B cell (primary cell): ENCODE measurements around the gene H6PD. TPM values are rescaled to one million over a fixed set of nuclear protein-coding genes. Genes with fewer than 3 reads are reported as not detected.
A peak's percentile ranks its signal among the peaks of the same experiment; 100 is the strongest.

Experiments
- ATAC-seq: fragments of 200-7000 bp; cut with Tn5 transposase; one replicate; pipeline ENCODE4 v1.10.0; 2021; ENCODE audit warnings: low read depth, mild to moderate bottlenecking, moderate number of reproducible peaks, moderate library complexity
- CTCF ChIA-PET: fragments of 350-600 bp; sonication (Branson Sonifier 250); formaldehyde crosslinking; loops from one replicate; lab custom pipeline; 2021; ENCODE audit warnings: antibody characterized with exemption, inconsistent platforms; lab: Charles Lee
- POLR2A ChIA-PET: fragments of 350-600 bp; sonication (Branson Sonifier 250); formaldehyde crosslinking; loops from one replicate; lab custom pipeline; 2021; ENCODE audit warnings: antibody characterized with exemption; lab: Charles Lee
- DNase-seq: peaks from one replicate; pipeline ENCODE4 v3.0.0; 2013
- H2AFZ ChIP-seq: 2 replicates; pipeline ENCODE4 v1.6.1; 2012; ENCODE audit warnings: mild to moderate bottlenecking, low read depth, low read length; ENCODE audit not compliant: insufficient read depth, poor library complexity, severe bottlenecking
- H3K27ac ChIP-seq, 2 donors: 1 replicate in 1 of 2; 2 replicates in 1 of 2; pipeline ENCODE4 v1.5.1; 2012 to 2013; ENCODE audit warnings: low read length in 2 of 2, mild to moderate bottlenecking in 2 of 2, moderate library complexity in 1 of 2
- H3K27me3 ChIP-seq, 4 experiments: fragments of 200-600 bp in 1 of 4; sonication (generic) in 1 of 4; replicated peaks in 1 of 4; 1 replicate in 2 of 4; 2 replicates in 2 of 4; pipeline versions ENCODE4 v1.6.1 to v1.7.0; 2013 to 2016; ENCODE audit warnings: low read length in 3 of 4, mild to moderate bottlenecking in 2 of 4, mixed read lengths in 1 of 4, moderate library complexity in 1 of 4; ENCODE audit not compliant: insufficient read depth in 4 of 4, control insufficient read depth in 3 of 4; ENCODE audit errors: control extremely low read depth in 1 of 4
- H3K36me3 ChIP-seq, 2 experiments: replicated peaks in 1 of 2; 1 replicate in 1 of 2; 2 replicates in 1 of 2; pipeline versions ENCODE4 v1.6.1 to v1.7.1; 2013; ENCODE audit warnings: low read length in 1 of 2; ENCODE audit not compliant: insufficient read depth in 2 of 2, control insufficient read depth in 1 of 2; ENCODE audit errors: control extremely low read depth in 1 of 2, extremely low read depth in 1 of 2
- H3K4me1 ChIP-seq, 2 donors: fragments of 200-600 bp in 1 of 2; sonication (generic) in 1 of 2; 1 replicate in 1 of 2; 2 replicates in 1 of 2; pipeline versions ENCODE4 v1.5.1 to v1.6.1; 2013 to 2017; ENCODE audit warnings: low read length in 2 of 2; ENCODE audit not compliant: control insufficient read depth in 2 of 2, insufficient read depth in 2 of 2
- H3K4me2 ChIP-seq: replicated peaks from 2 replicates; pipeline ENCODE3; 2012; ENCODE audit warnings: mild to moderate bottlenecking, low read depth, low read length; ENCODE audit not compliant: poor library complexity, severe bottlenecking
- H3K4me3 ChIP-seq, 5 experiments: fragments of 200-600 bp in 1 of 5; sonication (generic) in 1 of 5; 1 replicate in 3 of 5; 2 replicates in 2 of 5; pipeline versions ENCODE4 v1.5.1 to v1.7.0; 2011 to 2016; ENCODE audit warnings: low read length in 4 of 5, mild to moderate bottlenecking in 4 of 5, low read depth in 2 of 5, control low read depth in 1 of 5, moderate library complexity in 1 of 5; ENCODE audit not compliant: insufficient read depth in 1 of 5; ENCODE audit errors: control extremely low read depth in 1 of 5, extremely low read depth in 1 of 5
- H3K79me2 ChIP-seq: fragments of 200-600 bp; sonication (generic); one replicate; pipeline ENCODE4 v1.6.0; 2016; ENCODE audit warnings: low read length; ENCODE audit not compliant: control insufficient read depth, insufficient read depth
- H3K9ac ChIP-seq: fragments of 200-600 bp; sonication (generic); 2 replicates; pipeline ENCODE4 v1.6.1; 2017; ENCODE audit warnings: mild to moderate bottlenecking, low read length, moderate library complexity
- H3K9me3 ChIP-seq, 3 donors: one replicate each; pipeline versions ENCODE4 v1.6.1 to v1.7.1; 2013; ENCODE audit warnings: low read length in 2 of 3; ENCODE audit not compliant: control insufficient read depth in 2 of 3, insufficient read depth in 1 of 3; ENCODE audit errors: control extremely low read depth in 1 of 3
- H4K20me1 ChIP-seq: 2 replicates; pipeline ENCODE4 v1.6.0; 2012; ENCODE audit warnings: mild to moderate bottlenecking, low read length; ENCODE audit not compliant: insufficient read depth, control insufficient read depth, poor library complexity, severe bottlenecking
- H3K27ac Mint-ChIP-seq: one replicate; pipeline ENCODE4 v1.8.0; 2021; ENCODE audit warnings: mixed read lengths
- H3K27me3 Mint-ChIP-seq: one replicate; pipeline ENCODE4 v1.8.0; 2021; ENCODE audit warnings: mixed read lengths
- H3K4me1 Mint-ChIP-seq: one replicate; pipeline ENCODE4 v1.8.0; 2021; ENCODE audit warnings: mixed read lengths
- H3K4me3 Mint-ChIP-seq: one replicate; pipeline ENCODE4 v1.8.0; 2021; ENCODE audit warnings: mixed read lengths
- H3K9me3 Mint-ChIP-seq: one replicate; pipeline ENCODE4 v1.8.0; 2022; ENCODE audit warnings: mixed read lengths; ENCODE audit not compliant: insufficient read depth
- EZH2 ChIP-seq: IDR thresholded peaks from 2 replicates; pipeline ENCODE4 v1.6.1; 2012; ENCODE audit warnings: borderline replicate concordance, low read depth, mild to moderate bottlenecking, moderate library complexity, low read length; ENCODE audit not compliant: insufficient read depth, poor library complexity, severe bottlenecking
- WGBS: methylation state at CpG from one replicate; pipeline ENCODE4 v1.1.5; 2013; ENCODE audit warnings: missing lambda C conversion rate; ENCODE audit not compliant: insufficient coverage; 5-methylcytosine and 5-hydroxymethylcytosine counted together
- intact Hi-C: fragments of 100-400 bp; cut with micrococcal nuclease; formaldehyde crosslinking; loops from one replicate; pipeline ENCODE4 v1.10.0; 2022
- polyA plus RNA-seq: library from polyadenylated mRNA; depleted of rRNA; stranded (reverse); fragments of >200 nt; gene quantifications from 2 replicates; pipeline ENCODE4 v1.2.3, GENCODE V29; 2012
- total RNA-seq, 2 donors: library from RNA; stranded (reverse); fragments of 120-200 nt in 1 of 2; gene quantifications; 1 replicate in 1 of 2; 2 replicates in 1 of 2; pipeline versions ENCODE4 v1.2.3 to v1.2.4, GENCODE V29; 2013 to 2022
- TF ChIP-seq, protein P1 (sequence below): fragments of 200-600 bp; IDR thresholded peaks from one replicate; pipeline ENCODE4 v1.8.0; 2022; ENCODE audit warnings: antibody characterized with exemption, mild to moderate bottlenecking

Gene H6PD
- total and polyA plus RNA-seq, 2 donors (not counting 1 experiment from before 2014, with no cell fraction given) = 11.3 to 30.2 TPM

DNA sequence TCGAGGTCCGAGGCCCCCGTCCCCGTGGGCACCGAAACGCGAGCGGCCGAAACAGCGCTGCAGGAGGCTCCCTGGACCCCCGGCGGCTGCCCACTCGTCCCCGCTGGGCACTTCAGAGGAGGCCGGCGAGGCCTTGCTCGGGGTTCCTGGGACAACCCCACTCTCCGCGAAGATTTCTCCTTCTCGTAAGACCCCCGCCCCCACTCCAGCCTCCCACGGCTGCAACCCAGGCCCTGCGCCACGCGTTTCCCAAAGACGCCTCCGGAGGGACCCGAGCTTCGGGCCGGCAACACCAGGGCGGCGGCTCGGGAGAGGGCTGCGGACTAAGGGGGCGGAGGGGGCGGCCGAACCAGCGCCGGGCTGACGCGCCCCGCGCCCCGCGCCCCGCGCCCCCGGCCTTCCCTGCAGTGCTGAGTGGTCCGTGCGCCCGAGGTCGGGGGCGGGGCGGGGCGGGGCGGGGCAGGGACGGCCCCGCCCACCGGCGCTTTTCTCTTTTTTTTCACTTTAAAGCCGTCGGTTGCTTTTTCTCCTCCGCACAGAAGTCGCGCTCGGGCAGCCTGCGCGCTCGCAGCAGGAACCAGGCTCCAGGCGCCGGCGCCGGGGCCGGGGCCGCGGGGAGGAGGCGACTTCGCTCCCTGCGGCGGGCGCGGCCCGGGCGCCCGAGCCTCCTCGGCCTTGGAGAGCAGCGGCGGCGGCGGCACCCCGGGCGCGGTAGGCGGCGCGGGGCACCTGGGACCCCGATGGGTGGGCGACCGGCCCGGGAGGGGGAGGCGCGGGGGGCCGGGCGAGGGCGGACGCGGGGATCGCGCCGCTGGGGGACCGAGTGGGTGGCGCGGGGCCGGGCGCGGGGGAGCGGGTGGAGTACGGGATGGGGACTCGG lies 58.0 kb downstream of the H6PD start, which contains the start of gene SPSB1:
TSS of gene SPSB1 (plus strand) at position 534 of the 880 bp plus-strand sequence. CDS start 62,998 bp downstream, outside the sequence.
- H3K4me1 ChIP-seq = peaks cover 6 to 23% of the 10 kb centered on the region in 2 donors
- DNase-seq = peak; percentile 86
- POLR2A ChIA-PET = interaction anchor here (0.6 to 1.2 kb wide), 2 partner anchors 120 to 134 kb away, joined by 3 to 5 read pairs; no protein-coding TSS in a partner anchor
- no peaks in the 10 kb centered on the region for H3K27me3 ChIP-seq
- TF ChIP-seq, protein P1, sequence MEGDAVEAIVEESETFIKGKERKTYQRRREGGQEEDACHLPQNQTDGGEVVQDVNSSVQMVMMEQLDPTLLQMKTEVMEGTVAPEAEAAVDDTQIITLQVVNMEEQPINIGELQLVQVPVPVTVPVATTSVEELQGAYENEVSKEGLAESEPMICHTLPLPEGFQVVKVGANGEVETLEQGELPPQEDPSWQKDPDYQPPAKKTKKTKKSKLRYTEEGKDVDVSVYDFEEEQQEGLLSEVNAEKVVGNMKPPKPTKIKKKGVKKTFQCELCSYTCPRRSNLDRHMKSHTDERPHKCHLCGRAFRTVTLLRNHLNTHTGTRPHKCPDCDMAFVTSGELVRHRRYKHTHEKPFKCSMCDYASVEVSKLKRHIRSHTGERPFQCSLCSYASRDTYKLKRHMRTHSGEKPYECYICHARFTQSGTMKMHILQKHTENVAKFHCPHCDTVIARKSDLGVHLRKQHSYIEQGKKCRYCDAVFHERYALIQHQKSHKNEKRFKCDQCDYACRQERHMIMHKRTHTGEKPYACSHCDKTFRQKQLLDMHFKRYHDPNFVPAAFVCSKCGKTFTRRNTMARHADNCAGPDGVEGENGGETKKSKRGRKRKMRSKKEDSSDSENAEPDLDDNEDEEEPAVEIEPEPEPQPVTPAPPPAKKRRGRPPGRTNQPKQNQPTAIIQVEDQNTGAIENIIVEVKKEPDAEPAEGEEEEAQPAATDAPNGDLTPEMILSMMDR = no peak
- no peak for TF ChIP-seq EZH2
- H3K27me3 Mint-ChIP-seq = no peaks in the 10 kb centered on the region
- H4K20me1 ChIP-seq = peaks cover 6% of the 10 kb centered on the region
- peaks cover 7% of the 10 kb centered on the region for H3K4me1 Mint-ChIP-seq
- peak within 1 kb of the TSS; percentile 88 for H3K4me2 ChIP-seq
- H3K9me3 Mint-ChIP-seq = peaks cover 2% of the 10 kb centered on the region
- peak within 1 kb of the TSS; percentile 64 for H3K4me3 Mint-ChIP-seq
- 4% methylated on average over 105 of the region's 119 CpGs for WGBS
- intact Hi-C loops = loop anchor here (1.0 to 5.0 kb wide), 4 partner anchors 70 to 165 kb away; partner anchors contain the start of gene GPR157
- peak within 1 kb of the TSS; percentile 67 for H3K9ac ChIP-seq
- ATAC-seq = peak; percentile 68
- H2AFZ ChIP-seq = peak within 1 kb of the TSS; percentile 71
- H3K27ac ChIP-seq = peak within 1 kb of the TSS in 1 of 2 donors; percentile 47
- peak within 1 kb of the TSS; percentile 41 to 70 (median 59) for H3K4me3 ChIP-seq
- peaks cover 40% of the 10 kb centered on the region for H3K79me2 ChIP-seq
- H3K9me3 ChIP-seq = peaks cover 0 to 11% (median 8%) of the 10 kb centered on the region in 3 donors
- CTCF ChIA-PET = interaction anchor here (0.5 to 6.2 kb wide), 7 partner anchors 59 to 198 kb away, joined by 3 to 352 read pairs (median 4); no protein-coding TSS in a partner anchor
- peak within 1 kb of the TSS; percentile 72 for H3K27ac Mint-ChIP-seq
- H3K36me3 ChIP-seq = no peaks in the 10 kb centered on the region

DNA sequence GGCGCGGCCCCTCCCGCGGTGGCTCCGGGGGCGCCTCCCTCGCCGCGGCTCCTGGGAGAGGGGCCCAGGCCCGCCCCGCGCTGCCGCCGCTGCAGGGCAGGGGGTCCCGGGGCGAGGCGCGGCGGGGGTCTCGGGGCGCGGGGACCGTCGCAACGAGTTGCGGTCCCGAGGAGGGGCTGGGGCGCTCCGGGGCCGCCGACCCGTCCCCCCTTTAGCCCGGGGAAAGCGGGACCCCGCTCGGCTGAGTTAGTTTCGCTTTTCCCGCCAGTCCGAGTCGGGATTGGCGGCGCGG lies 58.6 kb downstream of the H6PD start:
- Histone ChIP-seq H3K4me2 (peak overlapping the region; percentile 88), H3K27me3 (no peaks in the 10 kb centered on the region), H3K79me2 (peaks cover 44% of the 10 kb centered on the region), H3K9me3 (peaks cover 0 to 7% (median 2%) of the 10 kb centered on the region in 3 donors), H3K4me3 (peak overlapping the region in 4 of 5 experiments; percentile 53 to 70 (median 62)), H4K20me1 (peaks cover 6% of the 10 kb centered on the region), H3K36me3 (no peaks in the 10 kb centered on the region), H2AFZ (peak overlapping the region; percentile 64), H3K27ac (peak overlapping the region in 1 of 2 donors; percentile 47), H3K4me1 (peaks cover 6 to 23% of the 10 kb centered on the region in 2 donors), H3K9ac (peak overlapping the region; percentile 67)
- ChIA-PET POLR2A (no interaction called here), CTCF (no interaction called here)
- H3K9me3 Mint-ChIP-seq = peaks cover 2% of the 10 kb centered on the region
- intact Hi-C loops = loop anchor here (1.0 to 5.0 kb wide), 4 partner anchors 70 to 166 kb away; partner anchors contain the start of gene GPR157
- peaks cover 7% of the 10 kb centered on the region for H3K4me1 Mint-ChIP-seq
- DNase-seq = no peak
- WGBS = under 1% methylated on average over 43 of the region's 43 CpGs
- no peak overlapping the region for H3K4me3 Mint-ChIP-seq
- no peak for ATAC-seq
- H3K27me3 Mint-ChIP-seq = no peaks in the 10 kb centered on the region
- no peak overlapping the region for H3K27ac Mint-ChIP-seq
- TF ChIP-seq, protein P1 = no peak
- TF ChIP-seq EZH2 = no peak
